ENCODE measurements around the gene PRUNE1.
A peak's percentile ranks its signal among the peaks of the same experiment; 100 is the strongest.

Gene PRUNE1

GRCh38 chr1:151005729-151006319, 2.4 kb upstream of the PRUNE1 start:
- DNase-seq (ENCODE audit: low read depth in 2 of 3, low spot score in 1 of 3): no peak

GRCh38 chr1:151006327-151007052, 1.8 kb upstream of the PRUNE1 start, which contains the start of gene MINDY1:
Gene MINDY1 (minus strand): TSS chr1:151006902. CDS start chr1:151002617, 4,285 bp downstream.
- DNase-seq (ENCODE audit: low read depth in 2 of 3, low spot score in 1 of 3): peak in 2 of 3 donors; percentile 30 to 36

- no peak for DNase-seq (ENCODE audit: low read depth in 2 of 3, low spot score in 1 of 3)
These were observed 401 bp upstream of the PRUNE1 start for GRCh38 chr1:151007853-151008243.

GRCh38 chr1:151009206-151009587, 948 bp downstream of the PRUNE1 start:
- DNase-seq (ENCODE audit: low read depth in 2 of 3, low spot score in 1 of 3): no peak

GRCh38 chr1:151009674-151010345, 1.6 kb downstream of the PRUNE1 start:
- DNase-seq (ENCODE audit: low read depth in 2 of 3, low spot score in 1 of 3): no peak

- DNase-seq (ENCODE audit: low read depth in 2 of 3, low spot score in 1 of 3): no peak
These were observed 2.1 kb downstream of the PRUNE1 start for GRCh38 chr1:151010346-151010726.

GRCh38 chr1:151011154-151011850, 3.1 kb downstream of the PRUNE1 start:
- DNase-seq (ENCODE audit: low read depth in 2 of 3, low spot score in 1 of 3): no peak

GRCh38 chr1:151012684-151013471, 4.6 kb downstream of the PRUNE1 start:
- DNase-seq (ENCODE audit: low read depth in 2 of 3, low spot score in 1 of 3): no peak

GRCh38 chr1:151013518-151013917, 5.3 kb downstream of the PRUNE1 start:
- no peak for DNase-seq (ENCODE audit: low read depth in 2 of 3, low spot score in 1 of 3)

GRCh38 chr1:151024540-151025146, 16.4 kb downstream of the PRUNE1 start:
- DNase-seq (ENCODE audit: low read depth in 2 of 3, low spot score in 1 of 3): peak; percentile 65 to 81 (median 77)

- no peak for DNase-seq (ENCODE audit: low read depth in 2 of 3, low spot score in 1 of 3)
These were observed 18.2 kb downstream of the PRUNE1 start for GRCh38 chr1:151026460-151026859.

GRCh38 chr1:151032164-151032563, 23.9 kb downstream of the PRUNE1 start:
- no peak for DNase-seq (ENCODE audit: low read depth in 2 of 3, low spot score in 1 of 3)

- no peak for DNase-seq (ENCODE audit: low read depth in 2 of 3, low spot score in 1 of 3)
These were observed 26.9 kb downstream of the PRUNE1 start for GRCh38 chr1:151035167-151035566.

GRCh38 chr1:151036356-151036755, 28.1 kb downstream of the PRUNE1 start, which contains the start of gene BNIPL:
Gene BNIPL (plus strand): TSS chr1:151036586. CDS start chr1:151036726, 140 bp downstream.
- DNase-seq (ENCODE audit: low read depth in 2 of 3, low spot score in 1 of 3): no peak

GRCh38 chr1:151037032-151037431, 28.8 kb downstream of the PRUNE1 start:
- DNase-seq (ENCODE audit: low read depth in 2 of 3, low spot score in 1 of 3): no peak

GRCh38 chr1:151039521-151039920, 31.3 kb downstream of the PRUNE1 start:
- DNase-seq (ENCODE audit: low read depth in 2 of 3, low spot score in 1 of 3): no peak

- DNase-seq (ENCODE audit: low read depth in 2 of 3, low spot score in 1 of 3): no peak
These were observed 34.9 kb downstream of the PRUNE1 start for GRCh38 chr1:151043163-151043562.

- DNase-seq (ENCODE audit: low read depth in 2 of 3, low spot score in 1 of 3): no peak
These were observed 39.3 kb downstream of the PRUNE1 start, which contains the start of gene C1orf56 for GRCh38 chr1:151047591-151047924. Gene C1orf56 (plus strand): TSS chr1:151047751. CDS start chr1:151047848, 97 bp downstream.

- no peak for DNase-seq (ENCODE audit: low read depth in 2 of 3, low spot score in 1 of 3)
These were observed 39.8 kb downstream of the PRUNE1 start for GRCh38 chr1:151047925-151048644.

GRCh38 chr1:151048645-151049032, 40.4 kb downstream of the PRUNE1 start:
- DNase-seq (ENCODE audit: low read depth in 2 of 3, low spot score in 1 of 3): no peak
